Stimulated activated CD8-positive, alpha-beta memory T cell treated with anti-CD3 and anti-CD28 coated beads, Interleukin-12 subunit alpha, Interleukin-12 subunit beta, amount 100 ng/mL, for 24 hours (primary cell): ENCODE data around the gene MAP3K14.
A peak's percentile ranks its signal among the peaks of the same experiment; 100 is the strongest.

Experiments
- DNase-seq: peaks from one replicate; pipeline ENCODE4 v3.0.0-alpha.2; 2020; ENCODE audit errors: extremely low read depth

The MAP3K14 gene

DNA sequence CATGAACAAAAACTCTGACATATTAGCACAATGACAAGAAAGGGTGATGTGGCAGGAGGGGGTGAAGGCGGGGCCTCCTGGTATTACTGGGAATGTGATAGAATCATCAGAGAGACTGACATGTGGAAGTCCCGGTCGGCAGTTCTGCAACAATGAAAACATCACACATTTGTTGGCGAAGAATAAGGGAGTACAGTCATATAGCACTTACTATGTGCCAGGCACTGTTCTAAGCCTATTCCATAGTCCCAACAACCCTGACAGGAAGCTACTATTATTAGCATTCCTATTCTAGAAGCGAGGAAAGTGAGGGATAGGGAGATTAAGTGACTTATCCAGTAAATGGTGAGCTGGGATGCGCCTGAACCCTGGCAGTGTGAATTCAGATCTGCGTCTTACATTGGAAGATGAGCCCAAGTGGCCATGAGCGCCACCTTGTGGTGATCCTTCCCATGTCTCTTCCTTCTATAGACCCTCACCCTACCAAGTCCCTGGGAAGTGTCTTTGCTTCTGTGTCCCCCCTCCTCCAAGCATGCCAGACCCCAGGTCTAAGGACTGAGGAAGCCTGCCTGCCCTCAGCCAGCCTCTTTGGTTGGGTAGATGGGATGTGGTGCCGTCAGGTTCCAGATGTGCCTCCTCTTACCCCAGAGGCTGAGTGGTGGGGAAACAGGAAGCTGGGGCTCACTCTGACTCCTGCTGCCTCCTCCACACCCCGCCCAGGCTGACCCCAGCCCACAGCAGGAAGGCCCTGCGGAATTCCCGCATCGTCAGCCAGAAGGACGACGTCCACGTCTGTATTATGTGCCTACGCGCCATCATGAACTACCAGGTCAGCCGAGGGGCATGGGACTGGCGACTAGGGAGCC lies 81.2 kb downstream of the MAP3K14 start:
- no peak for DNase-seq

DNA sequence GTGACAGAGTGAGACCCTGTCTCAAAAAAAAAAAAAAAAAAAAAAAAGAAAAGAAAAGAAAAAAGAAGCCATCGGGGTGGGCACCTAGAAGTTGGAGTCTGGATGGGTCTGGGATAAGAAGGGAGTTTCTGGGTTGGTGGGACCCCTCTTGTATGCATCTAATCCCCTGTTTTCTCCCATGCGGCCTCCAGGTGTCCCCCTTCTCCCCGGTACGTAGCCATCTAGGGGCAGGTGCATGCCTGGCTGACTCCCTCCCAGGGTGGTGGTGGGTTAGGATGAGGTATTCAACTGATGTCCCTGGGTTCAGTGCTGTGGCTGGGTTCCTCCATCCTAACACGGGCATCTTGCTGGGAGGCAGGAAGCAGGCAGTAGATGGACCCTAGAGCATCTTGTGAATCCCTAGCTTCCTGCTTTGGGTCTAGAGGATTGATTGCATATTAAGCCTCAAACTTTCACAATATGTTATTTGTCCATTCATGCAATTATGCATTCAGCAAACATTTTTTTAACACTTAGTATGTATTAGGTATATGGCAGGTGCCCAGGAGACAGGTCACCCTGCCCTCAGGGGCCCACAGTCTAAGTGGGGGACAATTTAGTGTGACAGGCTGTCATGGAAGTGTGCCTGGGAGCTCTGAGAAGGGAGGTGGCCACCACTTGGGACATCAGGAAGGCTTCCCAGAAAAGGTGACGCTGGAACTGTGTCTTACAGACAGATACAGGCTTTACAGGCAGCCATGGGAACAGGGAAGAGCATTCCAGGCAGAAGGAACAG lies 82.0 kb downstream of the MAP3K14 start:
- DNase-seq: no peak

DNA sequence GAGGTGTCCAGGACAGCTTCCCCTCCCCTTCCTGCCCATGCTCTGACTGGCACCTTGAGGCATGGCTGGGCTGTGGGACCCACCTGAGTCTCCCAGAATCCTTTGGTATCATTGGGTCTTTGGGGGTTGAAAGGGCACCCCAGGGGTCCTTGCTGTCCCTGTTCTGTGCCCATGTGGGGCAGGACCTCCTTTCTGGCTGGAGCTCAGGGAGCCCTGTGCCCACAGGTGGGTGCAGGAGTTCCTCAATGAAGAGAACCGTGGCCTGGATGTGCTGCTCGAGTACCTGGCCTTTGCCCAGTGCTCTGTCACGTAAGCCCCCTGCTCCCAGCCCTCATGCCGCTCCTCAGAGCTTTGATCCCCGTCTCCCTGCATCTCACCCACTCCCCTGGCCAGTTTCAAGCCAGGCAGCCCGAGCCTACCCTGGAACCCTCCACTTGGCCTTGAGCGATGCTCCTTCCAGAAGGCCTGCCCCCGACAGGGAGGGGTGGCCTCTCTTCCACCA lies 83.3 kb downstream of the MAP3K14 start:
- no peak for DNase-seq

DNA sequence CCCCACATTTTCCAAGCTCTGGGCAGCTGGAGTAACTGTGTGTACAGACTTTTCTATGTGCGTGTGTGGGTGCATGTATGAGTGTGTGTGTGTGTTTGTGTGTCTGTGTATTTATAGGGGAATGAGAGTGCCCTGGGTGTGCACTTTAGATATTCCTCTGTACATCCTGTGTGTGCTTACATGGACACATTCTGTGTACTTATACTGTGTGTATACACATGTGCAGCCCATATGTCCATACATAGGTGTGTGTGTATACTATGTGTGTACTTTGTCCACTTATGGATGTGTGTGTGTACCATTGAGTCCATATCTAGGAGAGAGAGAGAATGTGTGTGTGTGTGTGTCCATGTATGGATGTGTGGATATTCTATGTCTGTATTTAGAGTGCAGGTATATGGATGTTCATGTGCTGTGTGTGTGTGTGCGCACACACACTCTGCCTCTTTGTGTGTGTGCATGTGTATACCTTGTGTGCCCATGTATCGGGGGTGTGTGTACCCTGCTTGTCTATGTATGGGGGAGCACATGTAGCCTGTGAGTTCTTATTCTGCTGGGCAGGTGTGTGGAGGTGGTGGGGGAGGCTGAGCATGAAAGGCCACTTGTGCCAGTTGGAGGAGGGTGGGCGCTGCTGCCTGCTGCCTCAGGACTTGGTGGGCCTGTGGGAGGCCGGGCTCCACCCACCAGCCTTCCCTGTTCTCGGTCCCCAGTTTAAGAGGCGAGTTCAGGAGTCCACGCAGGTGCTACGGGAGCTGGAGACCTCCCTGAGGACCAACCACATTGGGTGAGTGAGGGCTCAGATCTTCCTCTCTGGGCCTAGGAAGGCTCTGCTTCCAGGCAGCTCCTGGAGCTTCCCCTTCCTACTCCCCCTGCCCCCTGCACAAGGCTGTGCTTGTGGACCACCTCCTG lies 84.1 kb downstream of the MAP3K14 start:
- DNase-seq: no peak

DNA sequence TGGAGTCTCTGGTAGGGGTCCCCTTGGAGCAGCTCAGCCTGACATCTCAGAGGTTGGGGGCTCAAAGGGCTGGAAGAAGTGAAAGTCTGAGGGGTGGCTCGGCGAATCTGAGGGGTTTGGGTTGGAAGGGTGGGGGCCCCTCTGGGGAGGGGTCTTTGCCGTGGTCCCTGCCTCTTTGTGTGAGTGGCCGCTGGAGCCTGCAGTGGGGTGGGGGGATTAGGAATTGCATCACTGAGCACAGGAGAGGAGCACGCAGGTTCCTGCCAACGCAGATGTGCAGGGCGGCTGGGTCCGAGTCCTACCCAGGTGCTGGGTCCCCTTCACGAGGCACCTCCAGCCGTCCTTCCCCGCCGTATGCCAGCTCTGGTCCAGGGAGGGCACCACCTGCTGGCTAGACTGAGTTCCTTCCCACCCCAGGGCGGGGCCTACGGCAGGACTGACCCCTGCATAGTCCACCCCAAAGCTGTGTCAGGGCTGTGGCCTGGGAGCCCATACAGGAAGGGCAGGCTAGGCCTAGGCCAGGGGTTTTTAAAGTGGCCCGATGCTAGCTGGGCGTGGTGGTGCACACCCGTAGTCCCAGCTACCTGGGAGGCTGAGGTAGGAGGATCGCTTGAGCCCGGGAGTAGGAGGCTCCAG lies 85.2 kb downstream of the MAP3K14 start:
- no peak for DNase-seq

DNA sequence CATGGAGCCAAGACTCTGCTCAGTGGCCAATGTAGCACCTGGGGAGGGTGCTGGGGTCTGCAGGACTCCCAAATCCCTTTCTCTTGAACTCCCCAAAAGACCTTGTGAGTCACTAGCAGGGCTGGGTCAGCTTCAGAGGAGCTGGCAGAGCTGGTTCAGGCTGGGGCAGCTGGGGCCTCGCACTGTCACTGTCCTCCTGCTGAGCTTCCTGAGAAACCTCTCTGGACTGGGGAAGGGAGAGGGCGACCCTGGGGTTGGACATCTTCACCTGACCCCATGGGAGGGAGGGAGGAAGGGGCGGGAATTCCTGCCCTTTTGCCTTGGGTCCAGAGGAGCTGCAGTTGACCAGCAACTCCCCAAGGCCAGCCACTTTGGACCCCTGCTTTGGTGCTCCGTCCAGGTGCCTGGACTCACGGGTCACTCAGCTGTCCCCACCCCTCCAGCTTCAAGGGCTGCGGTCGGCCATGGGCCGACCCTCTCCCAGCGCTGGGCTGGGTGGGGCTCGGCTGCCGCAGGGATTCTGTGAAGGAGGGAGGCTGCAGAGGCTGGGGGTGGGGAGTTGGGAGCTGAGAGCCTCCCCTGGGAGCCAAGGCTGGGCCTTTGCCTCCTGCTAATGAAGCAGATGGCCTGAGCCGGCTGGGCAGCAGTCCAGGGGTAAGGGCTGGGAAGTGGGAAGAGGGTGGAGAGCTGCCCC lies 85.9 kb downstream of the MAP3K14 start:
- DNase-seq: no peak

DNA sequence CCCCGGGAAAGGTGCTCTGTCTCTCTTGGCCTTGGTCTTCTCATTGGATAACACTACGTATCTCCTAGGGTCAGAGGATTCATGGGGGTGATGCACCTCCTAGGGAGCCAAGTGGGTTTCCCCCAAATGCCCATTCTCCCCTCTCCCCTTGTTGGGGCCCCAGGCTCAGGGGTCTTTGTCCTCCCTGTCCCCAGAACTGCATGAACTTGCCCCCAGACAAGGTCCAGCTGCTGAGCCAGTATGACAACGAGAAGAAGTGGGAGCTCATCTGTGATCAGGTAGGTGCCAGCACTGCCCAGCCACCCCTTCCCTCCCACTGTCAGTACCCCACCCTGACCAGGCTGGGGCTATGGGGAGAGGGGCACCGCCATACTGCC lies 86.4 kb downstream of the MAP3K14 start:
- DNase-seq: no peak

DNA sequence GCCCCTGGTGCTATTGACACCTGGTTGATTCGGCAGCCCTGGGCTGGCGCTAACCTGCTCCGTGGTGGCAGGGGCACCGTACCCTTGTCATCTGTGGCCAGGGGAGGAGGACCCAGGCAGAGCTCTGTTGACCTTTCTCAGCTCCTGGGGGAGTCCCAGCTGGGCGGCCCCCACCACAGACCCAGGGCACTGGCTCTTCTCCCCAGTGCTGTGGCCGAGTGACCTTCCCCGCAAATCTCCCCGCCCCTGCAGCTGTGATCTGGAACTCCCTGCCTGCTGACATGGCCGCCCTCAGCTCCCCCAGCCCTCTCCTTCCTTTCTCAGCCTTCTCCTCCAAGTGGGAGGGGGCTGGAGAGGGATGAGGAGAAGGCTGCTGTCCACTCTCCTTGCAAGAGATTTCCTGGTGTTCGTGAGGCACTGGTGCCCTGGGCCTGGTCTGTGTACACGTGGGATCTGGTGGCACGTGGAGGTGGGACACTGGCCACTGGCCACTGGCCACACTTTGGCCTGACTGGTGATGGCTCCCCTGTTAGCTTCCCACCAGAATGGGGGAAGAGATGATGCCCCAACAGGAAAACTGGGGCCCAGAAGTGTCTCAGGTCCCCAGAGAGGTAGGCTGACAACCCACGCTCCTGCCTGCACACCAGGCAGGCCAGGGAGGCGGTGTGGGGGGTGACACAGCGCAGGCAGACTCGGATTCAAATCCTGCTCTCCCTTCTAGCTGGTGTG lies 87.0 kb downstream of the MAP3K14 start:
- DNase-seq: no peak

DNA sequence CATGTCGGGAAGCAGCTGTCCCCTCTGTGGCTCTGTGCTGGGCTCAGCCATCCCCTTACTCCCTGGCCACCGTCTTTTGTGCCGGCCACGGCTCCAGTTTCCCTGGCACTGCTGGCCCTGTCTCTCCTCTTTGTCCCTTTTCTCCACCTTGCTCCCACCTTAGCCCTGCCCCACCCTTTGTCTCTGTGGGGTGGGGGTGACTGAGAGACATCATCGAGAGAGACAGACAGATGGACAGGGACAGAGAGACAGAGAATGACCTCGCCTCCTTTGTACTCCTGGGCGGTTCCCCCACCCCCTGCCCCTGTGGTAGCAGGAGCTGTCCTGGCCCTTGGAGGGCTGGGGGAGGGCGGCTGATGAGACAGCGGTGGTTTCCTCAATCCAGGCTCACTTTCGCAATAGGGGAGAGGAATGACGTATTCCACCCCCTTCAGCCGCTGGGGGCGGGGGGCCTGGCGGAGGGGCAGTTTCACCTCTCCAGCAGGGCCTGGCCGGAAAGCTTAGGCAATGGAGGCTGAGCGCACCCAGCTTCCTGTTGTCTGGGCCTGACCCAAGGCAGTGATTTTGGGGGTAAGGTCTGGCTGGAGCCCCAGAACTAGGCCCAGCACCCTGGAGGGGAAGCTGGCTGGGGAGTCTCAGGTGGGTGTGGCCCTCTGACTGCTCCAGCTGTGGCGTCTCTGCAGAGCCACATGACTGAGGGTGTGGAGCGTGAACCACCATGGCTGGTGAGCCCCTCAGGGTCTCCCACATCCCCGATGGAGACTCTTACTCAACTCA lies 87.9 kb downstream of the MAP3K14 start:
- DNase-seq: peak; percentile 70

DNA sequence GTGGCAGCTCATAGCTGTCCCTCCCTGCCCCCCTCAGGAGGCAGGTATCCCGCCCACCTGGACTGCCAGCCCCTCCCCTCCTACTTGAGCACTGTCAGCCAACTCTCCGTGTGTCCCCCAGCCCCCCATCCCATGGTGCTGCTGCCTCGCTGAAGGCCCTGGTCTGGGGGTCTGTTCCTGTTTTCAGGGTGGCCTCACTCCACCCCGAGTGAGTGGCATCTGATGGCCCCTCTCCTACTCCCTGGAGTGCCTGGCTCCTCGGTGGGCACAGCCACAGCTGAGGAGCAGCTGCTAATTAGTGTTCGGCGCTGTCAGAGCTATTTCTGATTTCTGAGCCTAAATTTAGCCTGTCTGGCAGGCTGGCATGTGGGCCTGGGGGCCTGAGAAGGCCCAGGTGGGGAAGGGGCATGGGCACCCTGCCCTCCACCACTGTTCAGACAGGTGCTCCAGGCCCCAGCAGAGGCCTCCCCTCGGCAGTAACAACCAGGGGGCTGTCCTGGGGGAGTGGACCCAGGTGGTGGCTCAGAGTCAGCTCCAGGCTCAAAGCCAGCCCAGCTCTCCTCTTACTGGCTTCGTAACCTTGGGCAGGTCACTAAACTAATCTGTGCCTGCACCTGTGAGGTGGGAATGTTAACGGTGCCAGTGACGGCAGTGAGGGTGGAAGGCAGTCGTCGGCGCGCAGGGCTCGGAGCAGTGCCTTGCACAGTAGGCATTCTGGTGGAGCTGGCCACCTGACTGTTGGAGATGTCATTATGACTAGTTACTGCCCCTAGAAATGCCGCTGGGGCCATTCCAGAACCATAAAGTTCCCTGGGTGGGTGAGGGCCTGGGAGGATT lies 88.7 kb downstream of the MAP3K14 start:
- no peak for DNase-seq

DNA sequence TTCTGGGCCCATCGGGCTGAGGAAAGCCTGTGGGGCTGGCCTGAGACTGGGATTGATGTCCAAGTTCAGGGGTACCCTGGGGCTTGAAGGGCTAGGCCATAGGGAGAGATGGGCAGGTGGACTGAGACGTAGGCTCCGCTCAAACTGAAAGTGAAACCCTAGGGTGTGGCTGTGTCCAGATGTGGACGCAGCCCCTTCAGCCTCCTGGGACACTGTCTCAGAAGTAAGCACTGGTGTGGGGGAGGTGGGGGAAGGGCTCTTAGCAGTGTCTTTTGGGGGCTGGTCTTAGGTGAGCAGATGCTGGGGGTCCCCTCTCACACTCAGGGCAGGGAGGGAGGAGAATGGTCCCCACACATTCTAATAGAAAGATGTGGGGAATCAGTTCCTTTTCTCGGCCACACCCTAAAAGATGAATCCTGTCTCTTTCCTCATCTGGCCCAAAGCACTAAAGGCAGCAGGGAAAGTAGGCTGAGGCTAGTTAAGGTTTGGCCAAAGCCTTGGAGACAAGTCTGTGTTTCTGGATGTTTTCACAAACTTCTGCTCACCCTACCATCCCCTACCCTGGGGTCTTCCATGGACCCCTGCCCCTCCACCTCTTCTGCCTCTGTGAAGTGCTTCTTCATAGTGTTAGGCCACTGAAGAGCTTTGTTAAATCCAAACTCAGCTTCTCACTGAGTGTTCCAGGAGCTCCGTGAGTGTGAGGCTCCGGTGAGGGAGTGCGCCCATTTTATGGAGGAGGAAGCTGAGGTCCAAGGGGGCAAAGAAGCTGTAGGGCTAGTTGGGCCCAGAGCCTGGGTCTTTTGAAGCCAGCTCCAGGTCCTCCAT lies 89.5 kb downstream of the MAP3K14 start:
- DNase-seq: no peak

DNA sequence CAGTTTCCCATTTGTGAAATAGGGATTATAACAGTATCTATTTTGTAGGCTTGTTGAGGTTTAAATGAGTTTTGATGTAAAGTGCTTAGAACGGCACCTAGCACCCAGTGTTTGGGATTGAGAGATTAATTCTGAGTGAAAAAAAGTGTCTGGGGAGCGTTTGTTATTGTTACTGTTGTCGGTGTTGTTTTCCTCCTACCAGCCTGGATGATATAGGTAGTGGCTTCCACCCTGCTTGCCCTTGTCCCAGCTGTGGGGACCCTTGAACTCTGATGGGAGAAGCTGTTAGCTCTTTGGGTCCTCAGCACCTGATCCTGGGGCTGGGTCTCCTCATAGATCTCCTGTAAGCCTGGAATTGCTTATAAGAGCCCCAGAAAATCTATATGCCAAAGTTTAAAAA lies 90.2 kb downstream of the MAP3K14 start:
- DNase-seq: no peak

DNA sequence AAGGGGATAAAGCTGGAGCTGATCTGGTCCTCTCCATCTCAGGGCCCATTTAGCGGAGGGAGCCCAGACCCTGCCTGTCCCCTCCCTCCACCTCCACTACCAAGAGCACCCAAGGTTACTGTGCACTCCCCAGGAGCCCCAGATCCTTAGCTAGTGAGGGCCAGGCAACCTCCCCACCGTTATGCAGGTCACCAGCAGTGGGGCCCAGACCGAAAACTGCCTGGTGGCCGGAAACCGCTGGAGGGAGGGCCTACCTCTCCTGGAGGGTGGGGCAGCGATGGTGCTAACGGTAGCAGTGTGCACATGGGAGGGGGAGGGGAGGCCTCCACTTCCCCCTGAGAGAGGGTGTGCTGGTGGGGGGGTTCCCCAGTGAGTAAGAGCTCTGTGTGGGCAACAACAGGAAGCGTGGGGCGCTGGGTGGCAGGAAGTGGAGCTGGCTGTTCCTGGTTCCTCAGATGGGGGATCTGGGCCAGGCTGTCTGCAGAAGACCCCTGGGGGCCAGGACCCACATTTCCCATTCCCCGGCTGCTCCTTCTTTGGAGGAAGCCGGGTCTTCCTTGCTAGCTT lies 90.8 kb downstream of the MAP3K14 start:
- DNase-seq: peak; percentile 92

DNA sequence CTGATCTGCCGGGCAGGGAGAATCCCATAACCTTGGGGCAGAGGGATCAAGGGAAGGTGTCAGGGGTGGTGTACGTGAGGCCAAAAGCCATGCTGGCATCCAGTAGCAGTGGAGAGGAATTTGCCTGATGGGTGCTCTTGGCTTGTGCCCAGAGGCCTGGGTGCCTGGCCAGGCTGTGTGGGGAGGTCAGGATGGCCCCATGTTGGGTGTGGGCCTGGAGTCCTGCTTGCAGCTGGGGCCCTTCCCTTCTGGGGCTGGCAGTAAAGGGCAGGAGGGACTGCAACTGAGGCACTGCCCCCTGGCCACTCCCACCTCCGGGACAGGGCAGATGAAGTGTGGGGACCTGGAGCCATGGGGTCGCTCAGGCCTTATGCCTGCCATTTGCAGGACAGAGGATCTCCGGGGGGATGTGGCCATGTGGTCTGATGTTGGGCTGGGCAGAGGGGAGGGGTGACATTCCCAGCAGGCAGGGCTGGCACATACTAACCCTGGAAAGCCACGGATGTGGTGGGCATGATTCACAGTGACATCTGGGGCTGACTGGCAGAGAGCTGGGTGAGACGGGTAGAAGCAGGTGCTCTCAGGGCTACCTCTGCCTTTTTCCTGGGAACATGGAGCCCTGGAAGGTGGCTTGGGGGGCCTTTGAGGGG lies 91.6 kb downstream of the MAP3K14 start:
- DNase-seq: no peak

DNA sequence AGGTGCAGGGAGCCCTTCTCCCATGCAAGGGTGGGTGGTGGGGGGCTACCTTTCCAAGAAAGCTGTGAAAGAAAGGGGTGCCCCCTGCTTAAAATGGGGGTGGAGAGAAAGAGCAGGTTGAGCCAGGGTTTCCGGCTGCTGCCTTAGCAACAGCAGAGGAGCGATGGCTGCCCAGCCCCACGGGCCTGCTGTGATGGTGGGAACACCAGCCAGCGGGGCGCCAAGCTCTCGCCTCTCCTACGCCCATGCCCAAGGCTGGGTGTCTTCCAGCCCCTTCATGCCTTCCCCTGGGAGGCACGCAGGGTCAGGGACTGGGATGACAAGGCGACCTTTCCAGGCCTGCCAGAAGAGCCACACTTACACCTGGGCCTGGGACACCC lies 92.2 kb downstream of the MAP3K14 start:
- no peak for DNase-seq
